SKM-1 treated with dmso at 0.1 percent for 144 hours (cell line): ENCODE data around the gene THAP6.
A peak's percentile ranks its signal among the peaks of the same experiment; 100 is the strongest.
"Not testable (repeated sequence)": the region's sequence is repeated elsewhere in the genome, so short reads cannot be mapped to it uniquely, and the experiment has no call there.

Experiments
- DNase-seq: peaks from one replicate; lab custom pipeline; 2025; ENCODE audit not compliant: unreplicated experiment; lab: John Stamatoyannopoulos, UW

THAP6 gene

DNA sequence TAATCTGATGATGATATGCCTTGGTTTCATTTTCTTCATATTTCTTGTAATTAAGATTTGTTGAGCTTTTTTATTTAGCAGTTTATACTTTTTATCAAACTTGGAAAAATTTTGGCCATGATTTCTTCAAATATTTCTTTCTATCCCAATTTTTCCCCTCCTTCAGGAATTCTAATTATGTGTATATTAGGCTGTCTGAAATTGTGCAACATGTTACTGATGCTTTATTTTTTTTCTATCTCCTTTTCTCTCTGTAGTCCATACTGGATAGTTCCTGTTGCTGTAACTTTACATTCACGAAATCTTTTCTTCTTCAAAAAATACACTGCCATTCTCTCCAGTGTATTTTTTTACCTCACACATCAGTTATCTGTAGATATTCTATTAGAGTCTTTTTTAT, 10.8 kb downstream of the THAP6 start:
- DNase-seq, result no peak

DNA sequence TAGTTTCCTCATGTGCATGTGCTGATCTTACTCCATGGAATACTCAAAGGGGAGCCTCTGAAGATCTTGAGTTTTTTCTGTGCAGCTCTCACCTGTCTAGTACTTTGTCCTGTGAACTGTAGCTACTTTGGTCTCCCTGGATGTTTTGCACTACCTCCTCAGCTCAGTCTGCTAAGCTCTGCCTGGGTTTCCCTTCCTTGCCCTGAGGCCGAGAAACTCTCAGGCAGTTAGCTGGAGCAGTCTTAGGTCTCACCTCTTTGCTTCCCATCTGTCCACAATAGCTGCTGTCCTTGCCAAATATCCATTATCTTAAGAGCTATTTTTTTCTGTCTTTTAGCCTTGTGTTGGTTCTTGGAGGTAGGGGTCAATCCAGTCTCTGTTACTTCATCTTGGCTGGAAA, 11.6 kb downstream of the THAP6 start:
- DNase-seq, result no peak

DNA sequence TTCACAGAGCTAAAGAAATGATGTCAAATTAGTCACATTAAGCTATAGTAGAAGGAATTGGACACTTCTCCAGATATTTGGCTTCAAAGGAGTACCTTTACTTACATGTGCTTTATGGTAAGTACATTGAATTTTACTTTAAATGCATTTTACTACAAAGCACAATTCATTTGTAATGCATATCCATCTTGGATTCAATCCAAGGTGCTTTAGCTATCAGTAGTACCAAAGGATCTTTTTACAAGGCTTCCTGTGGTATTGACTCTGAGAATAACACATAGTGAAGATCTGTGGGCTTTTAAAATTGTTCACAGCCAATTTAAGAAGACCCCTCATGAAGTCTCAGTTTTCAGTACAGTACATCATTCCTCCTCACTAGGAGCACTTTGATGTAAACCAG, 13.2 kb downstream of the THAP6 start:
- DNase-seq, result no peak

DNA sequence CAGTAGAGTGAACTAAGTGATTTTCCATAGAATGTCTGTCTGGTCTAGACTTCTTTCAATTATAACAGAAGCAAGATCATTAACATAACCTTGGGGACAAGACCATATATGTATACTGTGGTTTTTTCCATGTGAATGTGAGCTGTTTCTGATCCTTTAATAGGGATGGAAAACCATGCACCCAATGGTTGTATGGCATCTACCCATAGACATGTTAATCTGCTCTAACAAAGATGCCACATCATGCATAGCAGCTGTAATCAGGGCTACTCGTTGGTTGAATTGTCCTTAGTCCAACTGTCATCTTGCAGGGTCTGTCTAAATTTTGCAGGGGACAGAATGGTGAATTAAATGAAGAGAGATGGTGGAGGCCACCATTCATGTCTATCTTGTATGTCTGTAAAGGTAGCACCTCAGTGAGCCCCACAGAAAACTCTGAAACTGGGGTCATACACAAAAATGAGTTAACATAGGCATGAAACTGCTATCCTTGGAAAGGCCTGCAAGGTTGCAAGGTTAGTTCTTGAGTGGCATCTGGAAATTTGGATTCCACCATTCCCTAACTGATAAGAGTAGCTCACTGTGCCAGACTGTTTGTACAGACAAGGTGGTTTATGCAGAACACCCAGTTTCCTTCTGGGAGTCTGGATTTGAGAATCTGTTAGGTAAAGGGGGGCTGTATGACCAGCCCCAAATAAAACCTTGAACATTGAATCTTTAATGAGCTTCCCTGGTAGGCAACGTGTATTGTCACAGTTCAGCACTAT, 16.5 kb downstream of the THAP6 start:
- DNase-seq, result no peak

DNA sequence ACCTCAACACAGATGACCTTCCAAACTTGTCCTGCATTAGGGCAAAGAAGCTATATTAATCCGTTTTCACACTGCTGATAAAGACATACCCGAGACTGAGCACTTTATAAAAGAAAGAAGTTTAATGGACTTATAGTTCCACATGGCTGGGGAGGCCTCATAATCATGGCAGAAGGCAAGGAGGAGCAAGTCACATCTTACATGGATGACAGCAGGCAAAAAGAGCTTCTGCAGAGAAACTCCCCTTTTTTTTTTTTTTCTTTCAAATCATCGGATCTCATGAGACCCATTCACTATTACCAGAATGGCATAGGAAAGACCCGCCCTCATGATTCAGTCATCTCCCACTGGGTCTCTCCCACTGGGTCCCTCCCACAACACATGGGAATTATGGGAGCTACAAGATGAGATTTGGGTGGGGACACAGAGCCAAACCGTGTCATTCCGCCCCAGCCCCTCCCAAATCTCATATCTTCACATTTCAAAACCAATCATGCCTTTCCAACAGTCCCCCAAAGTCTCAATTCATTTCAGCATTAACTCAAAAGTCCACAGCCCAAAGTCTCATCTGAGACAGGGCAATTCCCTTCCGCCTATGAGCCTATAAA, 17.4 kb downstream of the THAP6 start:
- not testable (repeated sequence) for DNase-seq

DNA sequence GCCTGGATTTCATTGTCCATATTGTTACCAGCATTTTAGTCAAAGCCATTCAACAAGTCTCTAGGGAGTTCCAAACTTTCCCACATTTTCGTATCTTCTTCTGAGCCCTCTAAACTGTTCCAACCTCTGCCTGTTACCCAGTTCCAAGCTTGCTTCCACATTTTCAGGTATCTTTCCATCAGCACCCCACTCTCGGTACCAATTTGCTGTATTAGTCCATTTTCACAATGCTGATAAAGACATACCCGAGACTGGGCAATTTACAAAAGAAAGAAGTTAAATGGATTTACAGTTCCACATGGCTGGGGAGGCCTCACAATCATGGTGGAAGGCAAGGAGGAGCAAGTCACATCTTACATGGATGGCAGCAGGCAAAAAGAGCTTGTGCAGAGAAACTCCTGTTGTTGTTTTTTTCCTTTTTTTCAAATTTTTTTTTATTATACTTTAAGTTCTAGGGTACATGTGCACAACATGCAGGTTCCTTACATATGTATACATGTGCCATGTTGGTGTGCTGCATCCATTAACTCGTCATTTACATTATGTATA, 19.1 kb downstream of the THAP6 start:
- not testable (repeated sequence) for DNase-seq

DNA sequence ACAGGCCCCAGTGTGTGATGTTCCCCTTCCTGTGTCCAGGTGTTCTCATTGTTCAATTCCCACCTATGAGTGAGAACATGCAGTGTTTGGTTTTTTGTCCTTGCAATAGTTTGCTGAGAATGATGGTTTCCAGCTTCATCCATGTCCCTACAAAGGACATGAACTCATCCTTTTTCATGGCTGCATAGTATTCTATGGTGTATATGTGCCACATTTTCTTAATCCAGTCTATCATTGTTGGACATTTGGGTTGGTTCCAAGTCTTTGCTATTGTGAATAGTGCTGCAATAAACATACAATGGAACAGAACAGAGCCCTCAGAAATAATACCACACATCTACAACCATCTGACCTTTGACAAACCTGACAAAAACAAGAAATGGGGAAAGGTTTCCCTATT, 19.7 kb downstream of the THAP6 start:
- DNase-seq, result not testable (repeated sequence)

DNA sequence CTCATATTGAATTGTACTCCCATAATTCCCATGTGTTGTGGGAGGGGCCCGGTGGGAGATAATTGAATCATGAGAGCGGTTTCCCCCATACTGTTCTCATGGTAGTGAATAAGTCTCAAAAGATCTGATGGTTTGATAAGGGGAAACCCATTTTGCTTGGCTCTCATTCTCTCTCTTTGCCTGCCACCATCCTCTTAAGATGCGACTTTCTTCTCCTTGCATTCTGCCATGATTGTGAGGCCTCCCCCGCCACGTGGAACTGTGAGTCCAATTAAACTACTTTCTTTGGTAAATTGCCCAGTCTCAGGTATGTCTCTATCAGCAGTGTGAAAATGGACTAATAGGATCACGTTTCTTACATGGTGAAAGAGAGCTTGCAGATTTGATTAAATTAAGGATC, 23.0 kb downstream of the THAP6 start:
- DNase-seq, result not testable (repeated sequence)

DNA sequence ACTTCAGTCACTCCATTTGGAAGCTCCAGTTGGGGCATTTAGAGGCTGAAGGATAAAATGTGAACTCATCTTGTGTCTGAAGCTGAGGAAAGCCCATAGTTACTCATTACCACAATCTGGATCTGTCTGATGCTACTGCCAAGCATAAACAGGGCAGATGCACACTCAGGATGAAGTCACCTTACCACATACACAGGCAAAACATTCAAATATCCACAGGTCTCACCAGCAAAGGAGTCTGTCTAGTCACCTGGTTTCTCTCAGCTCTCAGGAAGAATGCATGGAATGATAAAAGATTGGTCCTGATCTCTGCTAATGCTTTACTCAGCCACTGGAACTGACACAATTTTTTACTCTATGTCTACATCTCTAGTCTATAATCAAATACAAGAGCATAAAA, 28.6 kb downstream of the THAP6 start:
- DNase-seq, result no peak

DNA sequence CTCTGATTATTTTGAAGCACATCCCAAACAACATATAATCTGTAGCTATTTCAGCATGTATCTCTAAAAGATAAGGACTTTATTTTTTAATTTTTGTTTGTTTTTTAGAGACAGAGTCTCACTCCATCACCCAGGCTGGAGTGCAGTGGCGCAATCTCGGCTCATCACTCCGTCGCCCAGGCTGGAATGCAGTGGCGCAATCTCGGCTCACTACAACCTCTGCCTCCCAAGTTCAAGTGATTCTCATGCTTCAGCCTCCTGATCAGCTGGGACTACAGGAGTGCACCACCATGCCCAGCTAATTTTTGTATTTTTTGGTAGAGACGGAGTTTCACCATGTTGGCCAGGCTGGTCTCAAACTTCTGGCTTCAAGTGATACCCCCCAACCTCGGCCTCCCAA, 29.9 kb downstream of the THAP6 start:
- not testable (repeated sequence) for DNase-seq

DNA sequence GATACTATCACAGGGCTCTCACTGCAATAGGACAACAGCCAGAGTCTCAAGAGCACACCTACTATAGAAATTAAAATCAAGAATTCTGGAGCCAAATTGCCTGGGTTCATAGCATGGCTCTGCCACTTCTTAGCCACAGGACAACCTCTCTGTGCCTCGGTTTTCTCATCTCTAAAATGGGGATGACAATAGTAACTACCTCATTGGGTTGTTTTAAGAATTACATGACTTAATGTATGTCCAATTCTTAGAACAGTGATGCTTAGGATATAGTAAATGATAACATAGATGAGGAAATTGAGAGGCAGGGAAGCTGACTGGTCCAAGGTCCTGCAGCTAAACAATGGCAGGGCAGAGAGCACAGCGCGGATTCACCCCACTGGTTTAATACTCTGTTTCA, 30.6 kb downstream of the THAP6 start:
- DNase-seq, result no peak

DNA sequence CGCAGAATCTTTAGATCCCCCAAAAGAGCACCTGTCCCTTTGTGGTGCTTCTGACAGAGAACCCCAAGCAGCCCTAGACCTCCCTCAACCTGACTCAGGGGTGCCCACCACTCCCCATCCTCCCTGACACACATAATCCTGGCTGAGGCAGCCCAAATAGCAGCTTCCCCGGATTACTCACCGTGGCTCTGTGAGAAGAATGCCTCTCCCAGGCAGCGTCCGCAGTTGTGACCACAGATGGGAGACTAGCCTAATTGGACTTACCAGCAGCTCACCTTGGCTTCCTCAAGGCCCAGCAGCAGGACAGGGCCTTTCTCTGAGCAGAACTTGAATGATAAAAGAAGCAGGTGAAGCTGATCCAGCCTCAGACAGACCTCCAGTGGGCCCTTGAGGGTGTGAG, 31.3 kb downstream of the THAP6 start:
- DNase-seq, result no peak

DNA sequence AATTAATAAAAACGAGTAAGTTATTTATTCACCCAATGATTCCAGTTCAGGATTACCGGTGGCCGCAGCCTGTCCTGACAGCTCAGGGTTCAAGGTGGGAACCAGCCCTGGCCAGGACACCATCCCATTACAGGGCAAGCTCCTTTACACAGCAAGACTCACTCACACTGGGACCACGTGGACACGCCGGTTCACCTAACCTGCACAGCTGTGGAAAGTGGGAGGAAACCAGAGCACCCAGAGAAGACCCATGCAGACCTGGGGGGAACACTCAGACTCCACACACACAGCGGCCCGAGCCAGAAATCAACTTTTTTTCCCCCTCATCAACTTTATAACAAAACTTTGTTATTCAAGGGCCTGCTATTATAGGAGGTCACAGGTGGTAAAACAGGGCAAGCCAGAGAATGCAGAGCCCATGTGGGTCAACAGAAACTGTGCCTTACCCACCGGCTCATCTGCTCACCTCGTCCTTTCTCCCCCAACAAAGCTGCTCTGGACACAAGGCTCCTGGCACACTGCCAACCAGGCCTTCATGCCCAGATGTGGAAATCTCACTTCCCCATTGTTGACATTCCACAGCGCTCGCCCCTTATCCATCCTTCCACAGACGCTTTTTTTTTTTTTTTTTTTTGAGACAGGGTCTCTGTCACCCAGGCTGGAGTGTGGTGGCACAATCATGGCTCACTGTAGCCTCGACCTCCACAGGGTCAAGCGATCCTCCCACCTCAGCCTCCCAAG, 33.5 kb downstream of the THAP6 start:
- peak; percentile 7 for DNase-seq

DNA sequence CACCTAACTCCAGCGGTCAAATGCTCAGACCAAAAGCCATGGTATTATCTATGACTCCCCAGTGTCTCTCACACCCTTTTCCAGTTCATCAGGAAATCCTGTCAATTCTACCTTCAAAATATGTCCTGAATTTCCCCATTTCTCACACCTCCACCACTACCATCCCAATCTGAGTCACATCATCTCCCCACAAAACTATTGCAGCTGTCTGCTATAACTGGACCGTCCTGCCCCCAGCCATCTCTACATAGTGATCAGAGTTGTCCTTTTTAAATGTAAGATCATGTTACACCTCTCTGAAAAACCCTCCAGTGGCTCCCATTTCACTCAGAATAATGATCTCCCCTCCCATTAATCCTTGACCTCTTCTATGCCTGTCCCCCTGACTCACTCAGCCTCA, 34.7 kb downstream of the THAP6 start:
- DNase-seq, result no peak

DNA sequence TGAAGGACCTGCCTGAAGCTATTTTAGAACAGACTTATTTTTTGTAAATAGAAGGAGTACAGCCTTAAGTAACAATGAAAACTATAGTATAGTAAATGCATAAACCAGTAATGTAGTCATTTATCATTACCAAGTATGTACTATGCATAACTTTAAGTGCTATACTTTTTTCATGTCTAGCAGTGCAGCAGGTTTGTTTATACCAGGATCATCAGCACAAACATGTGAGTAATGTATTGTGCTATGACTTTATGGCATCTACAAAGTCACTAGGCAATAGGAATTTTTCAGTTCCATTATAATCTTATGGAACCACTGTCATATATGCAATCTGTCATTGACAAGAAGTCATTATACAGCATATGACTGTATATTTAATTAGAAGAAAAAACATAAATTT, 38.2 kb downstream of the THAP6 start:
- no peak for DNase-seq

DNA sequence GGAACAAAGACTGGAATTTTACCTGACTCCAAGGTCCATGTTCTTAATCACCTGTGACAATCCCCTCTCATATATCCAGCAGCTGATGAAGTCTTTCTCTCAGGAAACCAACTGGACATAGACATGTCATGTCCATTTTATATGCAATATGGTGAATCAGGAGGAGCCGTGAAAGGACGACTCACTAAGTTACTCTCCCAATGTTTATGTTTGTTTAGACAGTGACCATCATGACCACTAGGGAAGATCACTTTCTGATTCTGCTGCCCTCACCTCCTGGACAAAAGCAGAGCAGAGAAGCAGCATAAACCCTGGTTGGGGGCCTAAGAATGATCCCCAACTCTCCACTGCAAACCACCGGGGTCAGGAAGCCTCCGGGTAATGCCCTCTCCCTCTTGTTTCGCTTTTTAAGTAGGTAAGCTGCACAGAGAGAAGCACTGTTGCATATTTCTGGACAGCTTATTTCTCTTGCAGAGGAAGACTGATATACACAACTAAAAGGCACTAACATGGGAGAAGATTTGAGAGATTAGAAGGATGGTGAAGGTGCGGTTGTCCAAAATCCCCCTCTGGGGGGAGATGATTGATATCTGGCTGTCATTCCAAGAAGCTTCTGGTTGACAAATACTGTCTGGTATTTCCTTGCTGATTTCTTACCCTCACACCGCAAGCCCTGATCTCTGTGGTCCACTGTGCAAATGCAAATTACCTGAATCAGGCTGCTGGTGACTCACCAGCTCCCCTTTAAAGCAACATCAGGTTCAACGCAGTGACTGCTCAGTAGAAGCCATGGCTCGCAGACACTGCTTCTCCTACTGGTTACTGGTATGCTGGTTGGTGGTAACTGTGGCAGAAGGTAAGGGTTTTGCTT, 41.3 kb downstream of the THAP6 start, which contains the start of gene ODAPH:
ODAPH (plus strand) TSS at position 773 of the 871 bp plus-strand sequence; CDS start at position 790, 17 bp downstream.
- no peak for DNase-seq

DNA sequence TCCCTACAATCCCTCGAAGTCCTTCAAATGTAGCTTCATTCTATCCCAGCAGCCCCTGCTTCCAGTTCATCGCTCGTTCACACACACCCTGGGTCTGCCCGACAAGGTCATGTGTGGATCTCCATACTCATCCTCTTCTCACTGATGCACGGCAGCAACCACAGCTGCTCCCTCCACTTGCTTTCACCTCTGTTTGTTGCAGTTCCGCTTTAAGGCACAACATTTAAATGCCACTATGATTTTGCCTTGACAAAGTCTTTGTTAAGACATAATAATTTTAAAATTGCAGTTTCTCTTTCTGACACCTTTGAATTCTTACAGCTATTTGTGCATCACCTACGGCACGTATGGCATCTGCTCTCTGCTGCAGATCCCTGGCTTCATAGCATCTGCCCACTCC, 43.4 kb downstream of the THAP6 start:
- no peak for DNase-seq

DNA sequence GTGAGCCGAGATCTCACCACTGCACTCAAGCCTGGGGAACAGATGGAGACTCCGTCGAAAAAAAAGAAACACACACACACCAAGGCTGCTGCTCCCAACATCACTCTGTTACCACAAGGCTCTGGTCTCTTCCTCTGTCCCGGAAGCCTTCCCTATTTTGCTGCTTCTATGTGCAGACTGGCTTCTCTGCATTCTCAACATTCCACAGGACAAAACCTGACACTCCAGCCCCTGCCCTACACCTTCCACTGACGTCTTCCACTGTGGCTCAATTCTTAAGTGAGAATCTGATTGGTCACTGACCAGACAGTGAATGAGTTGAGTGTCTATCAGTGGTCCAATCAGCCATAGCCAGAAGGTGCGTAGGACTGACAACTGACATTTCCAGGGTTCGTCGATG, 47.5 kb downstream of the THAP6 start:
- DNase-seq, result no peak

DNA sequence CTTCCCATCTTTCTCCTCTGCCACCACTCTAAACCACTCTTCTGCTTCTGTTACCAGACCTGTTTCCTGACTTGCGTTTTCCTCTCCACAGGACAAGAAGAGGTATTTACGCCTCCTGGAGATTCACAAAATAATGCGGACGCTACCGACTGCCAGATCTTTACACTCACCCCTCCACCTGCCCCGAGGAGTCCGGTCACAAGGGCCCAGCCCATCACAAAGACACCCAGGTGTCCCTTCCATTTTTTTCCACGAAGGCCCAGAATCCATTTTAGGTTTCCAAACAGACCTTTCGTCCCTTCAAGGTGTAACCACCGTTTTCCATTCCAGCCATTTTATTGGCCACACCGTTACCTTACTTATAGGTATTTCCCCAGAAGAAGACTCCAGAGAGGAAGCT, 49.8 kb downstream of the THAP6 start:
- no peak for DNase-seq

DNA sequence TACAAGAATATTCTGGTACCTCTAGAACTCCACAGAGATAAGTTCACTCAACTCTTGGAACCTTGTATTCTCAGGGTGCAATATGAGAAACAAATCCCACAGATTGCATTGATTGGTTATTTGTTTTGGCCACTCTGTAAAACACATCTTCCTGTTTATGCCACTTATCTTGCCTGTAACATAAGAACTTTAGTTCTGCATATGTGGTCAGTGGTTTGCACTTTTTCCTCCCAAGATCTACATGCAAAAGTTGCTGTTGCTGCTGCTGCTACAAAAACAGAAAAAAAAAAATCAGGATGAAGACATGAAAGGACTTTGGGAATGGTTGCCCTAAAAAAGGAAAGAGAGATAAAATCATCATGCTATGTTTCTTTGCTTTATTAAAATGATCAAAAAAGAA, 51.2 kb downstream of the THAP6 start:
- no peak for DNase-seq

DNA sequence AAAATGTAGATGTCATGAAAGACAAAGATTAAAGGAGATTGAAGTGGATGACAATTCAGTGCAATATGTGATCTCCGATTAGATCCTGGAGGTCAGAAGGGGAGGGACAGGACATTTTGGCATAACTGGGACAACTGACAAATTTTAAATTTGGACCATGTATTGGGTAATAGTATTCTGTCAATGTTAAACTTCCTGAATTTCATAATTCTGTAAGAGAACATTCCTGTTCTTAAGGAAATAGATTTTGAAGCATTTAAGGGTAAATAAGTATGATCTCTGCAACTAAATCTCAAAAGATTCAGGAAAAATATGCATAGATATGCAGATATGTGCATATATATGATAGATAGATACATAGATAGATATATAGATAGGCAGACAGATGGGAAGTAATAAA, 52.6 kb downstream of the THAP6 start:
- DNase-seq, result no peak
